Keratinocyte (primary cell): ENCODE measurements around the gene KIR2DL3.

Experiments
- CTCF ChIP-seq, 3 experiments: IDR thresholded peaks in 1 of 3; conservative IDR thresholded peaks in 1 of 3; optimal IDR thresholded peaks in 1 of 3; 2 replicates in 2 of 3; 3 replicates in 1 of 3; pipeline versions ENCODE3 to v1.5.1; 2011; ENCODE audit warnings: low read length in 3 of 3, mild to moderate bottlenecking in 3 of 3, moderate library complexity in 2 of 3, control low read depth in 1 of 3, inconsistent platforms in 1 of 3; ENCODE audit not compliant: insufficient read depth in 2 of 3; ENCODE audit errors: extremely low read depth in 1 of 3
- EZH2 ChIP-seq: IDR thresholded peaks from one replicate; pipeline ENCODE4 v1.6.1; 2012; ENCODE audit warnings: inconsistent platforms, mild to moderate bottlenecking, low read length, moderate library complexity

GRCh38 chr19:54707962-54708361, 30.4 kb upstream of the KIR2DL3 start:
- no peak for TF ChIP-seq CTCF (optimal IDR thresholded peaks at IDR 0.05 in 1 of 3, IDR thresholded peaks at IDR 0.05 in 1 of 3, conservative IDR thresholded peaks at IDR 0.05 in 1 of 3; ENCODE audit: extremely low read depth in 1 of 3, insufficient read depth in 2 of 3, low read length in 3 of 3)
- TF ChIP-seq EZH2: no peak
